ENCODE data around the gene AAMDC. TPM values are rescaled to one million over a fixed set of nuclear protein-coding genes. Genes with fewer than 3 reads are reported as not detected.
"Not testable (repeated sequence)": the region's sequence is repeated elsewhere in the genome, so short reads cannot be mapped to it uniquely, and the experiment has no call there.

Gene AAMDC
- total RNA-seq, 1 experiment from 2014 or later = 24.7 TPM

GRCh38 chr11:77884186-77884828 is 63.4 kb downstream of the AAMDC start:
- no peak for DNase-seq (ENCODE audit: low spot score)

GRCh38 chr11:77884829-77885190 is 63.9 kb downstream of the AAMDC start:
- no peak for DNase-seq (ENCODE audit: low spot score)

GRCh38 chr11:77886401-77886800 is 65.5 kb downstream of the AAMDC start:
- no peak for DNase-seq (ENCODE audit: low spot score)

GRCh38 chr11:77889045-77889444 is 68.1 kb downstream of the AAMDC start:
- DNase-seq (ENCODE audit: low spot score) = not testable (repeated sequence)

- DNase-seq (ENCODE audit: low spot score) = not testable (repeated sequence)
Measured at GRCh38 chr11:77890100-77890614, 69.2 kb downstream of the AAMDC start.

GRCh38 chr11:77890619-77891056 is 69.7 kb downstream of the AAMDC start:
- not testable (repeated sequence) for DNase-seq (ENCODE audit: low spot score)

- DNase-seq (ENCODE audit: low spot score) = not testable (repeated sequence)
Measured at GRCh38 chr11:77891256-77891655, 70.3 kb downstream of the AAMDC start.

- not testable (repeated sequence) for DNase-seq (ENCODE audit: low spot score)
Measured at GRCh38 chr11:77891703-77892102, 70.8 kb downstream of the AAMDC start.

- DNase-seq (ENCODE audit: low spot score) = not testable (repeated sequence)
Measured at GRCh38 chr11:77894949-77895348, 74.0 kb downstream of the AAMDC start.

GRCh38 chr11:77908835-77909234 is 87.9 kb downstream of the AAMDC start:
- no peak for DNase-seq (ENCODE audit: low spot score)

GRCh38 chr11:77909277-77909676 is 88.3 kb downstream of the AAMDC start:
- no peak for DNase-seq (ENCODE audit: low spot score)

- not testable (repeated sequence) for DNase-seq (ENCODE audit: low spot score)
Measured at GRCh38 chr11:77910828-77911227, 89.9 kb downstream of the AAMDC start.

- DNase-seq (ENCODE audit: low spot score) = peak; percentile 38
Measured at GRCh38 chr11:77913608-77914306, 92.8 kb downstream of the AAMDC start.

GRCh38 chr11:77914307-77914791 is 93.4 kb downstream of the AAMDC start:
- DNase-seq (ENCODE audit: low spot score) = peak; percentile 85

- DNase-seq (ENCODE audit: low spot score) = not testable (repeated sequence)
Measured at GRCh38 chr11:77917713-77918112, 96.8 kb downstream of the AAMDC start.

Small RNAs within 50 kb of the gene (small RNA-seq; reads per million reads assigned to genes)
- not detected for gene AP002812.4

Other genes starting within 250 kb of the AAMDC start
- 3.5 and 7.5 TPM in 2 replicates for gene AQP11, start 231.2 kb upstream of the AAMDC start, total RNA-seq (2014; rRNA removed; shearing (Covaris generic))
- 213 and 236 TPM in 2 replicates for gene CLNS1A, start 183.3 kb upstream of the AAMDC start, total RNA-seq (2014; rRNA removed; shearing (Covaris generic))
- gene RSF1, start 422 bp upstream of the AAMDC start, total RNA-seq (2014; rRNA removed; shearing (Covaris generic)) = 17.0 and 37.0 TPM in 2 replicates
- 19.2 and 25.1 TPM in 2 replicates for gene INTS4, start 173.5 kb downstream of the AAMDC start, total RNA-seq (2014; rRNA removed; shearing (Covaris generic))
- 6.2 and 6.3 TPM in 2 replicates for gene KCTD14, start 202.1 kb downstream of the AAMDC start, total RNA-seq (2014; rRNA removed; shearing (Covaris generic))
- gene THRSP, start 242.7 kb downstream of the AAMDC start, total RNA-seq (2014; rRNA removed; shearing (Covaris generic)) = not detected in 2 replicates